Measurements from ENCODE around the gene MAML3.

- no peak for TF ChIP-seq CTCF (IDR thresholded peaks at IDR 0.05)
- TF ChIP-seq POLR2A (IDR thresholded peaks at IDR 0.05): no peak
Observed at GRCh38 chr4:140131675-140132229, 22.2 kb downstream of the MAML3 start.

Data from uterus (tissue), 2 donors.